B cell (primary cell): ENCODE measurements around the gene DUSP7. TPM values are rescaled to one million over a fixed set of nuclear protein-coding genes. Genes with fewer than 3 reads are reported as not detected.

Experiments
- ATAC-seq: fragments of 200-7000 bp; cut with Tn5 transposase; one replicate; pipeline ENCODE4 v1.10.0; 2021; ENCODE audit warnings: low read depth, mild to moderate bottlenecking, moderate number of reproducible peaks, moderate library complexity
- CTCF ChIA-PET: fragments of 350-600 bp; sonication (Branson Sonifier 250); formaldehyde crosslinking; loops from one replicate; lab custom pipeline; 2021; ENCODE audit warnings: antibody characterized with exemption, inconsistent platforms; lab: Charles Lee
- POLR2A ChIA-PET: fragments of 350-600 bp; sonication (Branson Sonifier 250); formaldehyde crosslinking; loops from one replicate; lab custom pipeline; 2021; ENCODE audit warnings: antibody characterized with exemption; lab: Charles Lee
- DNase-seq: peaks from one replicate; pipeline ENCODE4 v3.0.0; 2013
- H2AFZ ChIP-seq: 2 replicates; pipeline ENCODE4 v1.6.1; 2012; ENCODE audit warnings: mild to moderate bottlenecking, low read depth, low read length; ENCODE audit not compliant: insufficient read depth, poor library complexity, severe bottlenecking
- H3K27ac ChIP-seq, 2 donors: 1 replicate in 1 of 2; 2 replicates in 1 of 2; pipeline ENCODE4 v1.5.1; 2012 to 2013; ENCODE audit warnings: low read length in 2 of 2, mild to moderate bottlenecking in 2 of 2, moderate library complexity in 1 of 2
- H3K27me3 ChIP-seq, 4 experiments: fragments of 200-600 bp in 1 of 4; sonication (generic) in 1 of 4; replicated peaks in 1 of 4; 1 replicate in 2 of 4; 2 replicates in 2 of 4; pipeline versions ENCODE4 v1.6.1 to v1.7.0; 2013 to 2016; ENCODE audit warnings: low read length in 3 of 4, mild to moderate bottlenecking in 2 of 4, mixed read lengths in 1 of 4, moderate library complexity in 1 of 4; ENCODE audit not compliant: insufficient read depth in 4 of 4, control insufficient read depth in 3 of 4; ENCODE audit errors: control extremely low read depth in 1 of 4
- H3K36me3 ChIP-seq, 2 experiments: replicated peaks in 1 of 2; 1 replicate in 1 of 2; 2 replicates in 1 of 2; pipeline versions ENCODE4 v1.6.1 to v1.7.1; 2013; ENCODE audit warnings: low read length in 1 of 2; ENCODE audit not compliant: insufficient read depth in 2 of 2, control insufficient read depth in 1 of 2; ENCODE audit errors: control extremely low read depth in 1 of 2, extremely low read depth in 1 of 2
- H3K4me1 ChIP-seq, 2 donors: fragments of 200-600 bp in 1 of 2; sonication (generic) in 1 of 2; 1 replicate in 1 of 2; 2 replicates in 1 of 2; pipeline versions ENCODE4 v1.5.1 to v1.6.1; 2013 to 2017; ENCODE audit warnings: low read length in 2 of 2; ENCODE audit not compliant: control insufficient read depth in 2 of 2, insufficient read depth in 2 of 2
- H3K4me2 ChIP-seq: replicated peaks from 2 replicates; pipeline ENCODE3; 2012; ENCODE audit warnings: mild to moderate bottlenecking, low read depth, low read length; ENCODE audit not compliant: poor library complexity, severe bottlenecking
- H3K4me3 ChIP-seq, 5 experiments: fragments of 200-600 bp in 1 of 5; sonication (generic) in 1 of 5; 1 replicate in 3 of 5; 2 replicates in 2 of 5; pipeline versions ENCODE4 v1.5.1 to v1.7.0; 2011 to 2016; ENCODE audit warnings: low read length in 4 of 5, mild to moderate bottlenecking in 4 of 5, low read depth in 2 of 5, control low read depth in 1 of 5, moderate library complexity in 1 of 5; ENCODE audit not compliant: insufficient read depth in 1 of 5; ENCODE audit errors: control extremely low read depth in 1 of 5, extremely low read depth in 1 of 5
- H3K79me2 ChIP-seq: fragments of 200-600 bp; sonication (generic); one replicate; pipeline ENCODE4 v1.6.0; 2016; ENCODE audit warnings: low read length; ENCODE audit not compliant: control insufficient read depth, insufficient read depth
- H3K9ac ChIP-seq: fragments of 200-600 bp; sonication (generic); 2 replicates; pipeline ENCODE4 v1.6.1; 2017; ENCODE audit warnings: mild to moderate bottlenecking, low read length, moderate library complexity
- H3K9me3 ChIP-seq, 3 donors: one replicate each; pipeline versions ENCODE4 v1.6.1 to v1.7.1; 2013; ENCODE audit warnings: low read length in 2 of 3; ENCODE audit not compliant: control insufficient read depth in 2 of 3, insufficient read depth in 1 of 3; ENCODE audit errors: control extremely low read depth in 1 of 3
- H4K20me1 ChIP-seq: 2 replicates; pipeline ENCODE4 v1.6.0; 2012; ENCODE audit warnings: mild to moderate bottlenecking, low read length; ENCODE audit not compliant: insufficient read depth, control insufficient read depth, poor library complexity, severe bottlenecking
- H3K27ac Mint-ChIP-seq: one replicate; pipeline ENCODE4 v1.8.0; 2021; ENCODE audit warnings: mixed read lengths
- H3K27me3 Mint-ChIP-seq: one replicate; pipeline ENCODE4 v1.8.0; 2021; ENCODE audit warnings: mixed read lengths
- H3K4me1 Mint-ChIP-seq: one replicate; pipeline ENCODE4 v1.8.0; 2021; ENCODE audit warnings: mixed read lengths
- H3K4me3 Mint-ChIP-seq: one replicate; pipeline ENCODE4 v1.8.0; 2021; ENCODE audit warnings: mixed read lengths
- H3K9me3 Mint-ChIP-seq: one replicate; pipeline ENCODE4 v1.8.0; 2022; ENCODE audit warnings: mixed read lengths; ENCODE audit not compliant: insufficient read depth
- EZH2 ChIP-seq: IDR thresholded peaks from 2 replicates; pipeline ENCODE4 v1.6.1; 2012; ENCODE audit warnings: borderline replicate concordance, low read depth, mild to moderate bottlenecking, moderate library complexity, low read length; ENCODE audit not compliant: insufficient read depth, poor library complexity, severe bottlenecking
- WGBS: methylation state at CpG from one replicate; pipeline ENCODE4 v1.1.5; 2013; ENCODE audit warnings: missing lambda C conversion rate; ENCODE audit not compliant: insufficient coverage; 5-methylcytosine and 5-hydroxymethylcytosine counted together
- intact Hi-C: fragments of 100-400 bp; cut with micrococcal nuclease; formaldehyde crosslinking; loops from one replicate; pipeline ENCODE4 v1.10.0; 2022
- polyA plus RNA-seq: library from polyadenylated mRNA; depleted of rRNA; stranded (reverse); fragments of >200 nt; gene quantifications from 2 replicates; pipeline ENCODE4 v1.2.3, GENCODE V29; 2012
- total RNA-seq, 2 donors: library from RNA; stranded (reverse); fragments of 120-200 nt in 1 of 2; gene quantifications; 1 replicate in 1 of 2; 2 replicates in 1 of 2; pipeline versions ENCODE4 v1.2.3 to v1.2.4, GENCODE V29; 2013 to 2022
- TF ChIP-seq, protein P1 (sequence below): fragments of 200-600 bp; IDR thresholded peaks from one replicate; pipeline ENCODE4 v1.8.0; 2022; ENCODE audit warnings: antibody characterized with exemption, mild to moderate bottlenecking

Gene DUSP7
- total and polyA plus RNA-seq, 2 donors (not counting 1 experiment from before 2014, with no cell fraction given), result 5.1 to 6.9 TPM

- no peaks in the 10 kb centered on the region for H4K20me1 ChIP-seq
- H3K27me3 ChIP-seq, result no peaks in the 10 kb centered on the region
- DNase-seq (no peak), ATAC-seq (no peak)
- H3K9me3 Mint-ChIP-seq, result no peaks in the 10 kb centered on the region
- TF ChIP-seq, protein P1, sequence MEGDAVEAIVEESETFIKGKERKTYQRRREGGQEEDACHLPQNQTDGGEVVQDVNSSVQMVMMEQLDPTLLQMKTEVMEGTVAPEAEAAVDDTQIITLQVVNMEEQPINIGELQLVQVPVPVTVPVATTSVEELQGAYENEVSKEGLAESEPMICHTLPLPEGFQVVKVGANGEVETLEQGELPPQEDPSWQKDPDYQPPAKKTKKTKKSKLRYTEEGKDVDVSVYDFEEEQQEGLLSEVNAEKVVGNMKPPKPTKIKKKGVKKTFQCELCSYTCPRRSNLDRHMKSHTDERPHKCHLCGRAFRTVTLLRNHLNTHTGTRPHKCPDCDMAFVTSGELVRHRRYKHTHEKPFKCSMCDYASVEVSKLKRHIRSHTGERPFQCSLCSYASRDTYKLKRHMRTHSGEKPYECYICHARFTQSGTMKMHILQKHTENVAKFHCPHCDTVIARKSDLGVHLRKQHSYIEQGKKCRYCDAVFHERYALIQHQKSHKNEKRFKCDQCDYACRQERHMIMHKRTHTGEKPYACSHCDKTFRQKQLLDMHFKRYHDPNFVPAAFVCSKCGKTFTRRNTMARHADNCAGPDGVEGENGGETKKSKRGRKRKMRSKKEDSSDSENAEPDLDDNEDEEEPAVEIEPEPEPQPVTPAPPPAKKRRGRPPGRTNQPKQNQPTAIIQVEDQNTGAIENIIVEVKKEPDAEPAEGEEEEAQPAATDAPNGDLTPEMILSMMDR, result no peak
- TF ChIP-seq EZH2, result no peak
- H3K4me3 Mint-ChIP-seq, result no peak overlapping the region
- intact Hi-C loops, result loop anchor here (10.0 kb wide), 2 partner anchors 174 to 484 kb away; partner anchors contain the start of genes NT5DC2, TLR9 and UQCC5
- peaks cover 0 to 13% of the 10 kb centered on the region in 2 experiments for H3K36me3 ChIP-seq
- H3K27ac Mint-ChIP-seq, result no peak overlapping the region
- H3K79me2 ChIP-seq, result no peaks in the 10 kb centered on the region
- no peak overlapping the region for H2AFZ ChIP-seq
- no peaks in the 10 kb centered on the region for H3K9me3 ChIP-seq
- peaks cover 42 to 46% of the 10 kb centered on the region in 2 donors for H3K4me1 ChIP-seq
- no peak overlapping the region for H3K4me3 ChIP-seq
- ChIA-PET POLR2A (no interaction called here), CTCF (interaction anchor here (1.1 to 1.3 kb wide), 2 partner anchors 34 to 49 kb away, joined by 3 read pairs; no protein-coding TSS in a partner anchor)
- no peak overlapping the region for H3K4me2 ChIP-seq
- H3K27ac ChIP-seq, result no peak overlapping the region
- no peaks in the 10 kb centered on the region for H3K27me3 Mint-ChIP-seq
- H3K9ac ChIP-seq, result no peak overlapping the region
- 96% methylated on average over 21 of the region's 21 CpGs for WGBS
- peaks cover 37% of the 10 kb centered on the region for H3K4me1 Mint-ChIP-seq
Measured at GRCh38 chr3:52050571-52050970, 5.8 kb downstream of the DUSP7 start.

DNA sequence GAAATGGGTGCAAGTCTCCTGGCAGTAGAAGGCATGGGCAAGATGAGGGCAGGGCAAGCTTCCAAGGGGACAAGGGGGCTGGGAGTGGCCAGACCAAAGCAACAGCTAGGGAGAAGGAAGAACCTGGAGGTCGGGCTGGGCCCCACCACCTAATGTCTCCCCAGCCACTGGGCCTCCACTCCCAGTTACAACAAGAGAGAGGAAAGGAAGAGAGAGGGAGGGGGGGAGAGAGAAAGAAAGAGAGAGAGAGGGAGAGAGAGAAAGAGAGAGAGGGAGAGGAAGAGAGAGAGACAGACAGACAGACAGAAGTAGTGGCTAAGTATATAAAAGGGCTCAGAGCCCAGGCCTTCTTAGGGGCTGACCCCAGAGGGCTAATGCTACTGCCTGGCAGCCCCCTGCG lies 6.9 kb downstream of the DUSP7 start:
- TF ChIP-seq EZH2, result no peak
- TF ChIP-seq, protein P1, result no peak
- Histone ChIP-seq H3K79me2 (no peaks in the 10 kb centered on the region), H3K36me3 (peaks cover 0 to 13% of the 10 kb centered on the region in 2 experiments), H3K27ac (no peak overlapping the region), H3K9ac (no peak overlapping the region), H2AFZ (no peak overlapping the region), H3K4me2 (no peak overlapping the region), H3K4me1 (peaks cover 33 to 35% of the 10 kb centered on the region in 2 donors), H3K9me3 (no peaks in the 10 kb centered on the region), H4K20me1 (no peaks in the 10 kb centered on the region), H3K27me3 (no peaks in the 10 kb centered on the region), H3K4me3 (no peak overlapping the region)
- intact Hi-C loops, result no loop called here
- Mint-ChIP-seq H3K9me3 (no peaks in the 10 kb centered on the region), H3K27ac (no peak overlapping the region), H3K27me3 (no peaks in the 10 kb centered on the region), H3K4me3 (no peak overlapping the region), H3K4me1 (peaks cover 28% of the 10 kb centered on the region)
- ATAC-seq, result no peak
- CTCF ChIA-PET, result interaction anchor here (1.0 kb wide), 1 partner anchor 101 kb away, joined by 3 read pairs; no protein-coding TSS in a partner anchor
- WGBS, result no CpG with 5 or more reads among the region's 2 CpGs
- no peak for DNase-seq
- POLR2A ChIA-PET, result no interaction called here
